ENCODE results near the gene VSIR.

The VSIR gene

DNA sequence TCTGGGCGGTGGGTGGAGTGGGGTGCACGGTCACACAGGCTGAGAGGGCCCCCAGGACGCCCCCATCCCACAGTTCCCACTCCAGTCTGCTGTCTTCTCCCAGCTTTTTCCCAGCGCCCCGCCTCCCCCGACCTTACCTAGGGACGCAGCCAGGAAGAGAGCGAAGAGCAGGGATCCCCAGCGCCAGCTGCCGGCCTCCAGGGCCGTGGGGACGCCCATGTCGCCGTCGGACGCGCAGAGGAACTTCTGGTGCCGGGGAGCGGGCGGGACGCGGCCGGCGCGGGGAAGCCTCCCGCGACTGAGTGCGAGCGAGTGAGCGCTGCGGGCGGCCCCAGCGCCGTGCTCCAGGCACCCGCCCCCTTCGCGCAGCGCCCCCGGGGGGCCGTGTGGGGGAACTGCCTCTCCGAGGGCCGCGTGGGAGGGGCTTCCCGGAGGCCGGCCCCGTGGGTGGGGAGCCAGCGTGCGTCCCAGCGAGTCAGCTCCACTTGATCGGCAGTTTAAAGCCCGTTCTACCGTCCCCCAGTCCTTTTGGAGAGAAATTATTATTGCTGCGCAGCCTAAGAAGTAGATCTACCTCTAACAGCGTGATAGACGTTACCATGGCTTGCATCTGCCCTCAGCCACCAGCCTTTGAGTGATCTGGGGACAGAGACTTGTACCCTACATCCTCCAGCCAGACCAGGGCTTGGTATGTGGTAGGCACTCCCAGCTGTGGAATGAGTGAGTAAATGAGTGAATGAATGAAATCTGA is at the start of gene VSIR:
Gene VSIR (minus strand): TSS at position 300 of the 751 bp plus-strand sequence. CDS start 81 bp downstream, at position 219.
- DNase-seq = no peak

DNA sequence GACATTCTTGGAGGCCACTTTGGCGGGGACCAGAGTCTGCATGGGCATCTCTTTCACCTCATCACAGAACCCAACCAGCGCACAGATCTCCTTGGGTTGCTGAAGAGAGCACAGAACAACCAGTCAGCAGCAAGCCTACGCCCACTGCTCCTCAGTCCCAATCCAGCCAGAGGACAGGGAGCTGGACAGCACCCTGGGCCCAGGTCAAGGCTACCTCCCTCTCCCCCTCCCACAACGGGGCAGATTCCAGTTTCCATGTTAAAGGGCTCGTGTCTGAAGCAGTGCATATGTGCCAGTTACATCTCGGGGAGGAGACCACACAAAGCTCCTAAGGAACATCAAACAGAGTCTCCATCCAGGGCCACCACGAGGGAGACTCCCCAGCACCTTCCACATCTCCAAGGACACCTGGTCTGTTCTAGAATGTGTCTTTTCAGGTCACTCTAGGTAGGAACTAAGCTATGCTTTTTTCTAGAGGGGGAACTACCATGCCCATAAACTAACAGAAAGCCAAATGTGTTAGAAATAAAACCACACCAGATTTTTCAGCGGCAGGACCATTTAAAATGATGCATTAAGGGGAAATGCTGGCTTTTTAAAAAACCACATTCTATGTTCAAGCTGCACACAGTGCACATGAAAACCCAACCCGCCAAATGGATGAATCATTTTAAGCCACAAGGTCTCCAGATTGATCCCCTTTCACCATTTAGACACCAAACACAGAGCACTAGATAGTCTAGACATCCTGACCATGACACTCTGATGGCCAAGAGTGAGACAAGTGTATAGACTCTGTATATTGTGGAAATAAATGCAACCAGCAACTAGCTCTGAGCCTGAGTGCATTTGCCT is 48.8 kb upstream of the VSIR start:
- no peak for DNase-seq

DNA sequence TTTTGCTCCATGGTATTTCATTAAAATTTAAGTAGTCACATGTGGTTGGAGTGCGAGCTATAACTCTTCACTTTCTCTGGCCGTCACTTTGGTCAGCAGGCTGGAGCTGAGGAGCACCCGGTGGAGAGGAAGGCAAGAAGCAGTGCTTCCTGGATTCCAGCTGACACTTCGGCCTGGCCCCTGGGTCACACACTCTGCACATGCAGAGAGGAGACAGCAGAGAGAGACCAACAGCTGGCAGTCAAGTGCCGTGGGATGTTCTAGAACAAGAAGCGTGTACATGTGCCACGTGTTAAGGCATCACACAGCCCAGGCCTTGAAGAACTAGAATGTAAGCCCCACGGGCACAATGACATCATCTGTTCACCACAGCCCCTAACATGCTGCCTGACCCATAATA is 47.6 kb upstream of the VSIR start:
- no peak for DNase-seq

DNA sequence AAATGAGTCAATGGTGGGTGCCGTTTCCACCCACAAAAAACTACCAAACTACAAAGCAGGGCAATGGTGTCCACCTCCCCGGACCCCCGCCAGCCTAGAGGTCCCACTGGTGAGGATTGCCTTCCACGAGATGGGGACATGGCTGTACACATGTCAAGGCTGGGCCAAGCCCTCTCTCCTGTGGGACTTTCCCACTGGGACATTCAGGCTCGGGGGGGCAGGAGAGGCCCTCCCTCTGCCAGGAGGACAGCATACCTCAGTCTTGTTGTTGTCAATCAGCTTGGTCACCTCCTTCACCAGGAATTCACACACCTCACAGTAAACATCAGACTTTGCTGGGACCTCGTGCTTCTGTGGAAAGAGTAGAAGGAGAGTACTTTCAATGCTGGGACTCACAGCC is 46.7 kb upstream of the VSIR start:
- no peak for DNase-seq

DNA sequence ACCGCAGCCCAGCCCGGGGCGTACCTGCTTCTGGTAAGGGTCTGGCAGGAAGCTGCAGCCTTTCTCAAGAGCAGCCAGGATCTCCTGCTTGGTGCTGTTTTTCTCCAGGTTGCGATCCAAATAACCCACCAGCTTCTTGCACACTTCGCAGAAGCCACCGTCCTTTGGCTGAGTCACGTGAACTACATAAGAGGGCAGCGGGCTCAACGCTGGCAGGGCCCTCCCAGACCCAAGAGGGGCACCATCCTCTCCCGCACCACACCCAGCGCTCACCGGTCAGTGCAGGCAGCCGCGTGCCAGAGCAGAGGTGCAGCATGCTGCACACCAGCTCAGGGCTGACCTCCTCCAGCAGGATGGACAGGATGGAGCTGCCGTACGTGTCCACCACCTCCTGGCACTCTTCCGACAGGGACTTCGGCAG is 46.1 kb upstream of the VSIR start:
- no peak for DNase-seq

DNA sequence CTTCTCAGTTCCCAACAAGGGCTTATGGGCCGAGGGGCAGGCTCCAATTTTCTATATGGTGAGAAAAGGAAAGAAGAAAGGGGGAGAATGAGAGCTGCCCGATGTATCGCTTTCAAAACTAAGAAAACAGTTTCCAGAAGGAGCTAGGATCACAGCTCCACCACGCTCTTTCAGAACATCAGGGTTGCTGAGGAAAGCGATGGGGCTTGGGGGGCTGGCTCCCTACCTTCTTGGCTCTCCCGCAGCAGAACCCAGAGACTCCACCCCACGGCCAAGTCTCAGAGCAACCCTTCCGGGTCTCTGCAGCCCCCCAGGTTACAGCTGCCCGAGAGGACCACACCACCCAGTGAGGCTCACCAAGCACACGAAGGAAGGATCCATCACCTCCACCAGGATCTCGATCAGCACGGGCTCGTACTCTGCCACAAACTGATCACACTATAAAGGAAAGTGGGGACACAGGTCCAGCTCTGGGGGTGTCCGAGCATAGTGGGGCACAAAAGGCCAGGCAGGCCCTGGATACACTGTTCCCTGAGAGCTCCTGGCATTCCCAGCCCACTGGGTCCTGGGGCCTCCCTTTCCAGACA is 45.4 kb upstream of the VSIR start:
- no peak for DNase-seq

DNA sequence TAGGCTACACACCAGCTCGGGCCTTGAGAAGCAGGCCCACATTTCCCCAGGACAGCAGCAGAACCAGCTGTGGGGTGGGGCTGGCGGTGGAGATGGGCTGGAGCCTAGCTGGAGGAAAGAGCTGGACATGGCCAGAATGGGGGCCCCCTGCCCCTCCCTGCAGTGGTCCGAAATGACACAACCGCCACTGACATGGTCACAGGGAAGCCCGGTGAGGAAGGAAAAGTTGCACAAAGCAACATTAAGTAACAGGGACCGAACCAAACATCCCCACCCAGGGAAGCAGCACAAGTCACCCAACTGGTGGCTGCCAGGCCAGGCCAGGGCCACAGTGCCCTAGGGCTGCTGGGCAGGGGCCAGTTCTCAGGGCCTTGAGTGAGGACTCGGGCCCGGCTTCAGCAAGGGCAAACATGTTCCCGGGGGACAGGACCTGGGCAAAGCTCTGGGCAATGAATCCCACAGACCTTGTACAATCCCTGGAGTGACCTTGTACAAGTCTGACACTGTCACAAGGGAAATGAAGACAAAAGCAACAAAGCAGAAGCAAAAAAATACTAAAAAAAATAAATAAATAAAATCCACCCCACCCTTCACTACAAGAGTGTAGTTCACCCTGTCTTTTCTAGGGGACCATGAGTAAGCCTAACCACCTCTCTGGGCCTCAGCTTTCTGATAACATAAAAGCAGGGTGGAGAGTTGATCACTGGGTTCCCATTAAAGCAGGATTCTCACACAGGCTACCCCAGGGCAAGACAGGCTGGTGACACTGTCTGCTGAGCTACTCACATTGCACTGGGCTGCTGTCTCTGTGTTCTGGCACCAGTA is 44.7 kb upstream of the VSIR start:
- DNase-seq = no peak

DNA sequence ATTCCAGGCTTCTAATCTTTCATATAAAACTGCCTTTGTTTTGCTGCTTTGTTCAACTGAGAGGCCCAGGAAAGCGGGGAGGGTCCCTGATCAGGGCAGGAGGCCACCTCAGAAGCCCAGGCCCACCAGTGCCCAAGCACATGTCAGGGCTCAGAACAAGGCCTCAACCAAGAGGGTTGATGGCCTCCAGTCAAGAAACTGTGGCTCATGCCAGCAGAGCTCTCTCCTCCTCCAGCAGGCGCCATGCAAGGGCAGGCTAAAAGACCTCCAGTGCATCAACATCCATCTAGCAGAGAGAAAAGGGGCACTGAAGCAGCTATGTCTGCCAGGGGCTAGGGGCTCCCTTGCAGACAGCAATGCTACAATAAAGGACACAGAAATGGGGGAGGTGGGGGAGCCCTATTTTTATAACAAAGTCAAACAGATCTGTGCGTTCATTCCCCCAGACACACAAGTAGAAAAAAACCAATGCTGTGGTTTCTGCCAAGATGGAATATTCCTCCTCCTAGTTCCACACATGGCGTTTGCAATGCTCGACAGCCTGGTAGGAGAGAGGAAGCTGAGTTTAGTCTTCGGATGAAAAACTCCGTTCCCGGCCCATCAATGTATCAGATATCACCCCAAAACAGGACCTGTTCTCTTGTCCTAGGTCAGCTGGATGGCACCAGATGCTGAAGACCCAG is 43.8 kb upstream of the VSIR start:
- DNase-seq = no peak

DNA sequence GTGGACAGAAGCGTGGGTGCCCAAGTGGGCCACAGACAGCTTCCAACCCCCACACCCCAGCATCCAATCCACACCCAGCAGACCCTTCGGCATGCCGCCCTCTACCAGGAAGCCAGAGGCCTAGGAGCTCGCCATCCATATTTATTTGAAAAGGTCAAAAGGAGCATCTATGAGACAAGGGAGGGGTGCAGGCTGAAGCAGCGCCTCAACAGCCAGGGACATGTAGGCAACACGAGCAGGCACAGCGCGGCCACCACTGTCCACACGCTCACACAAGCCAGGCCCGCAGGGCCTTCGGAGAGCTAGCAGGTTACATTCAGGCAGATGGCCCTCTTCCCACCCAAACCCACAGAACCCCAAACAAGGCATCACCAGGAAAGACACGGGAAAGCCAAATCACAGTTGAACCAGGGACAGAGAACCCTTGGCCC is 43.1 kb upstream of the VSIR start:
- no peak for DNase-seq

DNA sequence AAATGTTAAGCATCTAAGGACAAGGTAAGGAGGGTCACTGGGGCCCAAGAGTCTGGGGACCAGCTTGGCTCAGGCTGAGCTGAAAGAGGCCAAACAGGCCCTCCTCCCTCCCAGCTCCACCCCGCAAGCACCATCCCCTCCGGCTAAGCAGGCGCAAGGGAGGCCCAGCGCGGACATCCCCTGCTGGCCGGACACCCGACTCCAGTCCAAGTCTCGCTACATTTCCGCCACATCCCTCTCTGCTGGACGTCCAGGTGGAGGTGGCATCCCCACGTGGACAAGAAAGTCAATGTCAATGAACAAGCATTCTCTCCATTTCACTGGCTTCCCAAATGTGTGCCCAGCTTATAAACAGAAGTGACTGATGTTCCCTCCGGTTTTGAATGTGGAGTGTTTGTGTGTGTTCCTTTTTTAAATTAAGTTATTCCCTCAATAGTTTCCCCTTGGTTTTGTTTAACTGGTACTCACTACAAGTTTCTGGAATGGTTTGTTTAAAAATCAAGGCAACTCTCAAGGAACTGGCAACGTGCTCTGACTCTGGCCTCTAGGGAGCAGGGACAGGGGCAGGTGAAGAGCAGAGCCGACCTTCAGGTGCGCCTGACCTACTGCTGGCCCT is 42.3 kb upstream of the VSIR start:
- no peak for DNase-seq

DNA sequence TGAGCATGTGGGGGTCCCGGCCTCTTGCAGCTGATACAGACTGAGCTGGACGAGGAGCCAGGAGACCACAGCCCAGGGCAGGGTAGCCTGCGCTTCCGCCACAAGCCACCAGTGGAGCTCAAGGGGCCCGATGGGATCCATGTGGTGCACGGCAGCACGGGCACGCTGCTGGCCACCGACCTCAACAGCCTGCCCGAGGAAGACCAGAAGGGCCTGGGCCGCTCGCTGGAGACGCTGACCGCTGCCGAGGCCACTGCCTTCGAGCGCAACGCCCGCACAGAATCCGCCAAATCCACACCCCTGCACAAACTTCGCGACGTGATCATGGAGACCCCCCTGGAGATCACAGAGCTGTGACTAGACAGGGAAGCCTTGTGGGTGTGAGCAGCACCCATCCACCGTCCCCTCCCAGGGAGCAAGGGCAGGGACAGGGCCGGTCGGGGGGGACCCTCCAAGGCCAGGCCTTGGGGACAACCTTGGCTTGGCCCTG is 41.6 kb upstream of the VSIR start:
- DNase-seq = no peak

DNA sequence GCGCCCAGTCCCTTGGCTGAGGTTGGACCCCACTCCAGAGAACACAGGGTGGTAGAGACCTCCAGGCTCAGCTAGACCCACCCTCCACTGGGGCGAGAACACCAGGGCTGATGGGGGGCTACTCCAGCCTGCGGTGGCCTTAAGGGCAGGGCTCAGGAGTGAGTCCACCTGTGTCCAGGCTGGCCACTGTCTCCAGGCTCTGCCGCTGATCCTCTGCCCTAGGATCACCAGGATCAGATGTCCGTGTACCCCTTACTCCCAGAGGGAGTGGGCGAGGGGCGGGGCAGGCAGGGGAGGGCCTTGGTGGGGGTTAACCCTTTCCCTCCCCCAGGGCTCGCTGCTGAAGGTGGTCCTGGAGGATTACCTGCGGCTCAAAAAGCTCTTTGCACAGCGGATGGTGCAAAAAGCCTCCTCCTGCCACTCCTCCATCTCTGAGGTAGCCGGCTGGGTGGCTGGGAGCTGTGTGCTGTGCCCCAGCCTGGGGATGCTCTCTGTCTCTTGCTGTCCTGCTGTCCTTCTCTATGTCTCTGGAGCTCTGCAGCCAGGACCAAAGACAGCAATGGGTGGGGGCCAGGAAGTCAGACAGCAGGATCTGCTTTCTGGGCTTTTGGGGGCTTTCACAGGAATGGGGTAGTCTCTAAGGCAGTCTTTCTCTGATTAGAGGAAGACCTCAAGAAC is 39.7 kb upstream of the VSIR start:
- DNase-seq = no peak

DNA sequence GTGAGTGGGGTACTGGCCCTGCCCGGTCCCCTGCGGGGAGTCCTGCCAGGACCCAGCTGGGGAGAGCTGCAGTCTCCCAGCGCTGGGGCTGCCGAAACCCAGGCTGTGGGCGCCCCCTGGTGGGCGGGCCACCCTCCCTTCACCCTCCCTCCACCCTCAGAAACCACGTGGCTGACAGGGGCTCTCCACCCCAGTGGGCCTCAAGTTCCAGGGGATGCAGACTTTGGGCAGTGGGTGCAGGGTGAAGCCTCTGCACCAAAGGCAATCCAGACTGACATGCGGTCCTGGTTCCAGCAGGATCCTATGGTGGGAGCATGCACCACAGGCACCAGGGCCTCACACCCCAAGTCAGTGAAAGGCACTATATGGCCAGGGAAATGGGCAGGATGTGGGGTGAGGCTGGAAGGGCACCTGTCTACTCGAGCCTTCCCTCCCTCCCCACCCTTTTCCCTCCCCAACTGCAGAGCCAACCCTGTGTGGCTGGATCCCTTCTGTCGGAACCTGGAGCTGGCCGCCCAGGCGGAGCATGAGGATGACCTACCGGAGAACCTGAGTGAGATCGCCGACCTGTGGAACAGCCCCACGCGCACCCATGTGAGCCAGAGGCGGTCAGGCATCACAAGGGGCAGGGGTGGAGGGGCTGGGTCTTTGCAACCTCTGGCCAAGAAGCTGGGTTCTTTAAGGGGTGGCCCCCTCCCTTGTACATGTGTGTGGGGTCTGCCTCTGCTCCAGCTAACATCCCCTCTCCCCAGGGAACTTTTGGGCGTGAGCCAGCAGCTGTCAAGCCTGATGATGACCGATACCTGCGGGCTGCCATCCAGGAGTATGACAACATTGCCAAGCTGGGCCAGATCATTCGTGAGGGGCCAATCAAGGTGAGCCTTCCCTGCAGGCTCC is 38.9 kb upstream of the VSIR start:
- peak; percentile 3 for DNase-seq

DNA sequence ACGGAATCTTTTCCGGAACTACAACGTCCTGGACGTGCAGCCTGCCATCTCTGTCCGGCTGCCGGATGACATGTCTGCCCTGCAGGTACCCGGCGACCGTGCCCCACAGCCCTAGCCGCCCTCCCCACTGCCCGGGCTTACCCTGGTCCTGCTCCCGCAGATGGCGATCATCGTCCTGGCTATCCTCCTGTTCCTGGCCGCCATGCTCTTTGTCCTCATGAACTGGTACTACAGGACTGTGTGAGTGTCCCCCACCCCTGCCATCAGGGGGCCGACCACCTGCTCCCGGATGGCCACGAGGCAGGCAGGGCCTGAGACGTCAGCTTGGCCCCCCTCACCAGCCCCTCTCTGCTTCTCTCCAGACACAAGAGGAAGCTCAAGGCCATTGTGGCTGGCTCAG is 38.0 kb upstream of the VSIR start:
- DNase-seq = no peak

DNA sequence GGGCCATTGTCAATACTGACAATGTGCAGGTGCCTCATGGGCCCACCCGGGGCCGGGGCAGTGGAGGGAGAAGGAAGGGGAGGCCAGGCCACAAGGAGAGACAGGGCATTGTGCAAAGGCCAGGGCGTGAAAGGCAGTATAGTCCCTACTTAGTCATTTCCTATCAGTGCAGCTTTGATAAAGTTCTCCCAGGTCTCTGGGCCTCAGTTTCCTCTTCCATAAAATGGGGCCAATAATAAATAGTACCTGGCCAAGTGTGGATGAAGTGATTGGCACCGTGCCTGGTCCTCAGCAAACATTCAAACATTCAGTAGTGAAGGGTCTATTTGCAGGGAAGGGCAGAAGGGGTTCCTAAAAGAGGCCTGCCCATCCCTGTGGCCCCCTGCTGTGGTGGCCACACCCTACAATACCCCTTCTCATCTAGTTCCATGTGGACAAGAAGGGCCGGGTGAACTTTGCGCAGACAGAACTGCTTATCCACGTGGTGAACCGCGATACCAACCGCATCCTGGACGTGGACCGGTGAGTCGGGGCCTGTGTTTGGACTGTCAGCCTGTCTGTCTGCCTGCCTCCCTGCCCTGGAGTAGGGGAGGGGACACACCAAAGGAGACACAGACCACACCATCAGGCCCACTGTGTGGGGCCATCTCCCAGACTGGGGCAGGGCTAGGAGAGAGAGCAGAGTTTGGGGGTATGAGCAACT is 36.9 kb upstream of the VSIR start:
- no peak for DNase-seq

DNA sequence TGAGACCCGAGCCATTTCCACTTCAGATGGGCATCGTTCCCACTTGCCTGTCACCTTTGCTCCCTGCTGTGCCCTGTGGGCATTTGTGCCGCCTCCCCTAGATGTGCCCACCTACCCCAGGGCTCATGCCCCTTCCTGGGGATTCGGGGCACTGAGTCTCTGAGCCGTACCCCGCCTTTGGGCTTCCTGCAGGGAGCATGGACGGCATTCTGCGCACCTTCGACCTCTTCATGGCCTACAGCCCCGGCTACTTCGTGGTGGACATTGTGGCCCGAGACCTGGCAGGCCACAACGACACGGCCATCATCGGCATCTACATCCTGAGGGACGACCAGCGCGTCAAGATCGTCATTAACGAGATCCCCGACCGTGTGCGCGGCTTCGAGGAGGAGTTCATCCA is 36.3 kb upstream of the VSIR start:
- no peak for DNase-seq

DNA sequence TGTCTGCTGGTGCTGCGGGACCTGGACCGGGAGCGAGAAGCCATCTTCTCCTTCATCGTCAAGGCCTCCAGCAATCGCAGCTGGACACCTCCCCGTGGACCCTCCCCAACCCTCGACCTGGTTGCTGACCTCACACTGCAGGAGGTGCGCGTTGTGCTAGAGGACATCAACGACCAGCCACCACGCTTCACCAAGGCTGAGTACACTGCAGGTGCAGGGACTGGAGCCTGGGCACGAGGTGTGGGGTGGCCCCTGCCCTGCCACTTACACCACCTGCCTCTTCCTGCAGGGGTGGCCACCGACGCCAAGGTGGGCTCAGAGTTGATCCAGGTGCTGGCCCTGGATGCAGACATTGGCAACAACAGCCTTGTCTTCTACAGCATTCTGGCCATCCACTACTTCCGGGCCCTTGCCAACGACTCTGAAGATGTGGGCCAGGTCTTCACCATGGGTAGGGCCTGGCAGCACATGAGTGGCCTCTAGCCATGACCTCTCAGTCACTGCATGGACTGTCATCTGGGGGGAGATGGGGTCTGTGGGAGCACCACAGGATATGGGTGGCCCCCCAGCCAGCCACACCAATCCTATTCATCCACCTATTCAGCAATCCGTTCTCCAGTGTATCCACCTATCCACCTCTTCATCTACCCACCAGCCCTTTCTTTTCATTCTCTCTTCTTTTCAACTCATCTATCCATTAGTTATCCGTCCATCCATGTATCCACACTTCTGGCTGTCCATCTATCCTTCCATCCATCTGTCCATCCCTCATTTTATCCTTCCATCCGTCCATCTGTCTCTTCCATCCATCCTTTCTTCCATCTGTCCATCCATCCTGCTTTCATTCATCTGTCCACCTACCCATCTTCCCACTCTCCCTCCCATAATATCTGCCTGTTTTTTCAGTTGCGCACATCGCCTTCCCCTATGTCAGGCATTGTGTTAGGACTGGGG is 34.5 kb upstream of the VSIR start:
- DNase-seq = no peak
